ENCODE measurements around the gene TNRC6C.

TNRC6C gene

GRCh38 chr17:77957857-77958715 lies at the start of gene TNRC6C:
TNRC6C (plus strand) TSS chr17:77958703; CDS start chr17:78004207, 45,504 bp downstream.
- peak; percentile 98 for DNase-seq

GRCh38 chr17:77909236-77909635 lies 49.3 kb upstream of the TNRC6C start:
- DNase-seq: no peak

- DNase-seq: no peak
Measured at GRCh38 chr17:77909816-77910215, 48.7 kb upstream of the TNRC6C start.

GRCh38 chr17:77914385-77915254 lies 43.9 kb upstream of the TNRC6C start:
- no peak for DNase-seq

- DNase-seq: no peak
Measured at GRCh38 chr17:77915594-77916021, 42.9 kb upstream of the TNRC6C start.

- DNase-seq: no peak
Measured at GRCh38 chr17:77916264-77916663, 42.2 kb upstream of the TNRC6C start.

GRCh38 chr17:77916703-77917481 lies 41.6 kb upstream of the TNRC6C start:
- peak; percentile 83 to 90 for DNase-seq

GRCh38 chr17:77919276-77919675 lies 39.2 kb upstream of the TNRC6C start:
- no peak for DNase-seq

- no peak for DNase-seq
Measured at GRCh38 chr17:77923135-77923534, 35.4 kb upstream of the TNRC6C start.

- DNase-seq: no peak
Measured at GRCh38 chr17:77923776-77924513, 34.6 kb upstream of the TNRC6C start.

- no peak for DNase-seq
Measured at GRCh38 chr17:77924757-77925336, 33.7 kb upstream of the TNRC6C start.

GRCh38 chr17:77925831-77926543 lies 32.5 kb upstream of the TNRC6C start:
- no peak for DNase-seq

GRCh38 chr17:77926981-77927380 lies 31.5 kb upstream of the TNRC6C start:
- peak in 1 of 2 donors; percentile 24 for DNase-seq

GRCh38 chr17:77927777-77928518 lies 30.6 kb upstream of the TNRC6C start:
- DNase-seq: no peak

GRCh38 chr17:77928519-77929179 lies 29.9 kb upstream of the TNRC6C start:
- DNase-seq: no peak

GRCh38 chr17:77929180-77929564 lies 29.3 kb upstream of the TNRC6C start:
- no peak for DNase-seq

GRCh38 chr17:77929871-77930436 lies 28.5 kb upstream of the TNRC6C start:
- no peak for DNase-seq

GRCh38 chr17:77930780-77931768 lies 27.4 kb upstream of the TNRC6C start:
- no peak for DNase-seq
